NCI-H128 (cell line): ENCODE data around the gene ADAM15.
A peak's percentile ranks its signal among the peaks of the same experiment; 100 is the strongest.

Source experiments
- DNase-seq: peaks from one replicate; lab custom pipeline; 2025; ENCODE audit not compliant: unreplicated experiment; lab: John Stamatoyannopoulos, UW

The ADAM15 gene

GRCh38 chr1:155012026-155012546 is 39.0 kb upstream of the ADAM15 start:
- DNase-seq: peak; percentile 46

- no peak for DNase-seq
Measured at GRCh38 chr1:155012776-155013602, 38.1 kb upstream of the ADAM15 start.

GRCh38 chr1:155013632-155014031 is 37.5 kb upstream of the ADAM15 start:
- no peak for DNase-seq

- DNase-seq: no peak
Measured at GRCh38 chr1:155014709-155015508, 36.2 kb upstream of the ADAM15 start.

- no peak for DNase-seq
Measured at GRCh38 chr1:155015527-155016230, 35.4 kb upstream of the ADAM15 start.

GRCh38 chr1:155016231-155016831 is 34.8 kb upstream of the ADAM15 start:
- DNase-seq: no peak

- DNase-seq: peak; percentile 71
Measured at GRCh38 chr1:155017041-155017945, 33.8 kb upstream of the ADAM15 start.

GRCh38 chr1:155017946-155018316 is 33.2 kb upstream of the ADAM15 start:
- no peak for DNase-seq

GRCh38 chr1:155018617-155019348 is 32.3 kb upstream of the ADAM15 start:
- DNase-seq: no peak

- DNase-seq: no peak
Measured at GRCh38 chr1:155019377-155020245, 31.5 kb upstream of the ADAM15 start.

- DNase-seq: no peak
Measured at GRCh38 chr1:155022136-155022926, 28.8 kb upstream of the ADAM15 start.

- DNase-seq: no peak
Measured at GRCh38 chr1:155022927-155023236, 28.2 kb upstream of the ADAM15 start.

- DNase-seq: no peak
Measured at GRCh38 chr1:155023627-155024026, 27.5 kb upstream of the ADAM15 start.

GRCh38 chr1:155024315-155024714 is 26.8 kb upstream of the ADAM15 start:
- no peak for DNase-seq

- no peak for DNase-seq
Measured at GRCh38 chr1:155026154-155026553, 25.0 kb upstream of the ADAM15 start.

- DNase-seq: no peak
Measured at GRCh38 chr1:155026588-155026987, 24.5 kb upstream of the ADAM15 start.

- no peak for DNase-seq
Measured at GRCh38 chr1:155029513-155030242, 21.4 kb upstream of the ADAM15 start.
